GM04503 (cell line): Measurements from ENCODE around the gene BTRC.
"Not testable (repeated sequence)": the region's sequence is repeated elsewhere in the genome, so short reads cannot be mapped to it uniquely, and the experiment has no call there.

Experiments
- DNase-seq: peaks from one replicate; pipeline ENCODE4 v3.0.0-alpha.2; 2012; ENCODE audit warnings: low read depth

Gene BTRC

GRCh38 chr10:101386659-101387259 is 32.8 kb downstream of the BTRC start:
- DNase-seq, result no peak

GRCh38 chr10:101388676-101389276 is 34.8 kb downstream of the BTRC start:
- no peak for DNase-seq

GRCh38 chr10:101389532-101389931 is 35.6 kb downstream of the BTRC start:
- not testable (repeated sequence) for DNase-seq

- no peak for DNase-seq
These were observed 36.1 kb downstream of the BTRC start for GRCh38 chr10:101389986-101390531.

- no peak for DNase-seq
These were observed 39.4 kb downstream of the BTRC start for GRCh38 chr10:101393378-101393777.

- DNase-seq, result no peak
These were observed 40.7 kb downstream of the BTRC start for GRCh38 chr10:101394524-101395133.

GRCh38 chr10:101397140-101397539 is 43.2 kb downstream of the BTRC start:
- peak; percentile 28 for DNase-seq

- no peak for DNase-seq
These were observed 46.6 kb downstream of the BTRC start for GRCh38 chr10:101400585-101400984.

GRCh38 chr10:101402711-101403110 is 48.7 kb downstream of the BTRC start:
- no peak for DNase-seq

- DNase-seq, result no peak
These were observed 49.2 kb downstream of the BTRC start for GRCh38 chr10:101403161-101403560.

GRCh38 chr10:101405001-101405400 is 51.0 kb downstream of the BTRC start:
- no peak for DNase-seq

- no peak for DNase-seq
These were observed 57.6 kb downstream of the BTRC start for GRCh38 chr10:101411598-101411997.

- DNase-seq, result no peak
These were observed 60.1 kb downstream of the BTRC start for GRCh38 chr10:101414034-101414433.

GRCh38 chr10:101415884-101416283 is 61.9 kb downstream of the BTRC start:
- DNase-seq, result no peak

- DNase-seq, result not testable (repeated sequence)
These were observed 68.0 kb downstream of the BTRC start for GRCh38 chr10:101421967-101422366.

- DNase-seq, result no peak
These were observed 71.6 kb downstream of the BTRC start for GRCh38 chr10:101425535-101425934.

GRCh38 chr10:101428036-101428435 is 74.1 kb downstream of the BTRC start:
- DNase-seq, result no peak

GRCh38 chr10:101429423-101429822 is 75.5 kb downstream of the BTRC start:
- DNase-seq, result no peak

GRCh38 chr10:101436302-101436701 is 82.3 kb downstream of the BTRC start:
- DNase-seq, result no peak

- no peak for DNase-seq
These were observed 85.0 kb downstream of the BTRC start for GRCh38 chr10:101438881-101439391.

- DNase-seq, result peak; percentile 37
These were observed 87.8 kb downstream of the BTRC start for GRCh38 chr10:101441541-101442455.

- DNase-seq, result no peak
These were observed 88.5 kb downstream of the BTRC start for GRCh38 chr10:101442456-101442800.
